ENCODE results near the gene ADAMTS17. TPM values are rescaled to one million over a fixed set of nuclear protein-coding genes. Genes with fewer than 3 reads are reported as not detected.

The ADAMTS17 gene
- total RNA-seq, 1 experiment from 2014 or later = 1.6 TPM

GRCh38 chr15:100096248-100096600, 245.6 kb downstream of the ADAMTS17 start:
- in situ Hi-C loops (cut with HindIII; ENCODE audit: low pct_unique_long_range_greater_than_20kb, low sequenced_read_pairs) = no loop called here
- Histone ChIP-seq H3K9me3 (ENCODE audit: control insufficient read depth, insufficient read depth, low read depth, low read length) (no peaks in the 10 kb centered on the region), H3K36me3 (ENCODE audit: control insufficient read depth, insufficient read depth, low read length) (no peaks in the 10 kb centered on the region), H3K27me3 (ENCODE audit: control insufficient read depth, insufficient read depth, low read length) (no peaks in the 10 kb centered on the region), H3K4me1 (ENCODE audit: control insufficient read depth, insufficient read depth, low read length) (no peaks in the 10 kb centered on the region), H3K4me3 (ENCODE audit: low read depth in 2 of 2, low read length in 2 of 2) (no peak overlapping the region), H3K27ac (ENCODE audit: low read length) (no peak overlapping the region)
- no peak for TF ChIP-seq REST (IDR thresholded peaks at IDR 0.05; ENCODE audit: insufficient read depth in 1 of 2, low read depth in 2 of 2, low read length in 1 of 2)
- no peak for TF ChIP-seq TCF7L2 (IDR thresholded peaks at IDR 0.05; ENCODE audit: low read depth, low read length)
- TF ChIP-seq, protein P1, sequence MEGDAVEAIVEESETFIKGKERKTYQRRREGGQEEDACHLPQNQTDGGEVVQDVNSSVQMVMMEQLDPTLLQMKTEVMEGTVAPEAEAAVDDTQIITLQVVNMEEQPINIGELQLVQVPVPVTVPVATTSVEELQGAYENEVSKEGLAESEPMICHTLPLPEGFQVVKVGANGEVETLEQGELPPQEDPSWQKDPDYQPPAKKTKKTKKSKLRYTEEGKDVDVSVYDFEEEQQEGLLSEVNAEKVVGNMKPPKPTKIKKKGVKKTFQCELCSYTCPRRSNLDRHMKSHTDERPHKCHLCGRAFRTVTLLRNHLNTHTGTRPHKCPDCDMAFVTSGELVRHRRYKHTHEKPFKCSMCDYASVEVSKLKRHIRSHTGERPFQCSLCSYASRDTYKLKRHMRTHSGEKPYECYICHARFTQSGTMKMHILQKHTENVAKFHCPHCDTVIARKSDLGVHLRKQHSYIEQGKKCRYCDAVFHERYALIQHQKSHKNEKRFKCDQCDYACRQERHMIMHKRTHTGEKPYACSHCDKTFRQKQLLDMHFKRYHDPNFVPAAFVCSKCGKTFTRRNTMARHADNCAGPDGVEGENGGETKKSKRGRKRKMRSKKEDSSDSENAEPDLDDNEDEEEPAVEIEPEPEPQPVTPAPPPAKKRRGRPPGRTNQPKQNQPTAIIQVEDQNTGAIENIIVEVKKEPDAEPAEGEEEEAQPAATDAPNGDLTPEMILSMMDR (IDR thresholded peaks at IDR 0.05) = no peak
- TF ChIP-seq SIN3A (IDR thresholded peaks at IDR 0.05; ENCODE audit: borderline replicate concordance, insufficient read depth, low read depth, low read length) = no peak
- TF ChIP-seq POLR2AphosphoS5 (IDR thresholded peaks at IDR 0.05; ENCODE audit: low read depth, low read length) = no peak
- BruUV-seq (replicated peaks) = no TSS peak
- POLR2A ChIA-PET = no interaction called here
- DNase-seq (ENCODE audit: low read depth, low spot score) (no peak), ATAC-seq (no peak)
- intact Hi-C loops (cut with micrococcal nuclease; ENCODE audit: unreplicated experiment) = no loop called here
- CTCF ChIA-PET = no interaction called here

- H3K27ac ChIP-seq (ENCODE audit: low read length) = no peak overlapping the region
- ATAC-seq = no peak
- CTCF ChIA-PET = no interaction called here
- no TSS peak for BruUV-seq (replicated peaks)
- TF ChIP-seq REST (IDR thresholded peaks at IDR 0.05; ENCODE audit: insufficient read depth in 1 of 2, low read depth in 2 of 2, low read length in 1 of 2) = no peak
- TF ChIP-seq TCF7L2 (IDR thresholded peaks at IDR 0.05; ENCODE audit: low read depth, low read length) = no peak
- no peaks in the 10 kb centered on the region for H3K27me3 ChIP-seq (ENCODE audit: control insufficient read depth, insufficient read depth, low read length)
- no peaks in the 10 kb centered on the region for H3K9me3 ChIP-seq (ENCODE audit: control insufficient read depth, insufficient read depth, low read depth, low read length)
- no peaks in the 10 kb centered on the region for H3K4me1 ChIP-seq (ENCODE audit: control insufficient read depth, insufficient read depth, low read length)
- intact Hi-C loops (cut with micrococcal nuclease; ENCODE audit: unreplicated experiment) = no loop called here
- H3K4me3 ChIP-seq (ENCODE audit: low read depth in 2 of 2, low read length in 2 of 2) = no peak overlapping the region
- no peaks in the 10 kb centered on the region for H3K36me3 ChIP-seq (ENCODE audit: control insufficient read depth, insufficient read depth, low read length)
- POLR2A ChIA-PET = no interaction called here
- no peak for DNase-seq (ENCODE audit: low read depth, low spot score)
- in situ Hi-C loops (cut with HindIII; ENCODE audit: low pct_unique_long_range_greater_than_20kb, low sequenced_read_pairs) = no loop called here
Observed at GRCh38 chr15:100095541-100096247, 246.1 kb downstream of the ADAMTS17 start.
